SK-N-MC (cell line): Measurements from ENCODE around the gene GRIK4.

Source experiments
- DNase-seq: peaks from one replicate; pipeline ENCODE4 v3.0.0-alpha.2; 2011; ENCODE audit warnings: low read depth, low spot score
- H3K27ac ChIP-seq: fragments of 200-600 bp; sonication (generic); 2 replicates; pipeline ENCODE4 v1.5.1; 2016; ENCODE audit warnings: mixed run types
- H3K36me3 ChIP-seq: fragments of 200-600 bp; sonication (generic); 2 replicates; pipeline ENCODE4 v1.6.1; 2017; ENCODE audit warnings: antibody characterized with exemption, low read length, mixed read lengths; ENCODE audit not compliant: insufficient read depth
- H3K4me3 ChIP-seq: fragments of 200-600 bp; sonication (generic); 2 replicates; pipeline ENCODE4 v1.5.1; 2016
- H3K9ac ChIP-seq: fragments of 200-600 bp; sonication (generic); 2 replicates; pipeline ENCODE4 v1.8.0; 2017; ENCODE audit warnings: mixed run types, mixed read lengths; ENCODE audit not compliant: insufficient read length
- H3K9me3 ChIP-seq: fragments of 200-600 bp; sonication (generic); 2 replicates; pipeline ENCODE4 v1.6.1; 2017; ENCODE audit warnings: low read depth, mild to moderate bottlenecking, antibody characterized with exemption, low read length, moderate library complexity, mixed read lengths
- EZH2 ChIP-seq: fragments of 200-600 bp; sonication (generic); IDR thresholded peaks from one replicate; pipeline ENCODE4 v1.6.1; 2017; ENCODE audit warnings: antibody characterized with exemption
- FOXP2 ChIP-seq: optimal IDR thresholded peaks from 2 replicates; pipeline ENCODE3; 2011; ENCODE audit warnings: mild to moderate bottlenecking, moderate library complexity; ENCODE audit not compliant: insufficient read depth; ENCODE audit errors: extremely low read length, control extremely low read depth
- POLR2AphosphoS5 ChIP-seq: IDR thresholded peaks from 2 replicates; pipeline ENCODE4 v1.6.1; 2012; ENCODE audit warnings: mild to moderate bottlenecking, low read depth, low read length, borderline replicate concordance

The GRIK4 gene

GRCh38 chr11:120894202-120894985 is 382.8 kb downstream of the GRIK4 start:
- DNase-seq = no peak
- H3K36me3 ChIP-seq = no peaks in the 10 kb centered on the region
- H3K4me3 ChIP-seq = no peak overlapping the region
- TF ChIP-seq FOXP2 (no peak), EZH2 (no peak), POLR2AphosphoS5 (no peak)
- no peak overlapping the region for H3K27ac ChIP-seq
- no peak overlapping the region for H3K9ac ChIP-seq
- no peaks in the 10 kb centered on the region for H3K9me3 ChIP-seq

GRCh38 chr11:120896687-120897086 is 385.1 kb downstream of the GRIK4 start:
- no peaks in the 10 kb centered on the region for H3K9me3 ChIP-seq
- no peaks in the 10 kb centered on the region for H3K36me3 ChIP-seq
- no peak for TF ChIP-seq POLR2AphosphoS5
- no peak for TF ChIP-seq EZH2
- TF ChIP-seq FOXP2 = no peak
- no peak for DNase-seq
- no peak overlapping the region for H3K4me3 ChIP-seq
- no peak overlapping the region for H3K9ac ChIP-seq
- no peak overlapping the region for H3K27ac ChIP-seq

GRCh38 chr11:120898568-120898967 is 387.0 kb downstream of the GRIK4 start:
- H3K36me3 ChIP-seq = no peaks in the 10 kb centered on the region
- no peak for TF ChIP-seq EZH2
- TF ChIP-seq FOXP2 = no peak
- TF ChIP-seq POLR2AphosphoS5 = no peak

GRCh38 chr11:120899720-120900119 is 388.2 kb downstream of the GRIK4 start:
- no peaks in the 10 kb centered on the region for H3K36me3 ChIP-seq
- DNase-seq = no peak
- H3K9ac ChIP-seq = no peak overlapping the region
- H3K9me3 ChIP-seq = no peaks in the 10 kb centered on the region
- no peak overlapping the region for H3K4me3 ChIP-seq
- TF ChIP-seq POLR2AphosphoS5 (no peak), EZH2 (no peak), FOXP2 (no peak)
- H3K27ac ChIP-seq = no peak overlapping the region

More at GRCh38 chr11:120898568-120898967, 387.0 kb downstream of the GRIK4 start:
- H3K4me3 ChIP-seq = no peak overlapping the region
- no peak overlapping the region for H3K27ac ChIP-seq
- no peak overlapping the region for H3K9ac ChIP-seq
- no peaks in the 10 kb centered on the region for H3K9me3 ChIP-seq
- no peak for DNase-seq

- no peak overlapping the region for H3K4me3 ChIP-seq
- H3K9ac ChIP-seq = no peak overlapping the region
- H3K36me3 ChIP-seq = no peaks in the 10 kb centered on the region
- no peak for TF ChIP-seq FOXP2
- no peak for DNase-seq
- H3K27ac ChIP-seq = no peak overlapping the region
- no peaks in the 10 kb centered on the region for H3K9me3 ChIP-seq
Observed at GRCh38 chr11:120900643-120901042, 389.1 kb downstream of the GRIK4 start.

- Histone ChIP-seq H3K9ac (no peak overlapping the region), H3K9me3 (no peaks in the 10 kb centered on the region), H3K4me3 (no peak overlapping the region), H3K36me3 (no peaks in the 10 kb centered on the region), H3K27ac (no peak overlapping the region)
- TF ChIP-seq POLR2AphosphoS5 (no peak), FOXP2 (no peak), EZH2 (no peak)
- no peak for DNase-seq
Observed at GRCh38 chr11:120903686-120904085, 392.1 kb downstream of the GRIK4 start.

GRCh38 chr11:120904116-120904515 is 392.6 kb downstream of the GRIK4 start:
- H3K9ac ChIP-seq = no peak overlapping the region
- H3K36me3 ChIP-seq = no peaks in the 10 kb centered on the region
- H3K4me3 ChIP-seq = no peak overlapping the region
- no peaks in the 10 kb centered on the region for H3K9me3 ChIP-seq
- no peak for TF ChIP-seq POLR2AphosphoS5
- no peak for DNase-seq
- no peak overlapping the region for H3K27ac ChIP-seq

GRCh38 chr11:120906766-120907165 is 395.2 kb downstream of the GRIK4 start:
- H3K9me3 ChIP-seq = no peaks in the 10 kb centered on the region
- no peaks in the 10 kb centered on the region for H3K36me3 ChIP-seq
- TF ChIP-seq POLR2AphosphoS5 (no peak), FOXP2 (no peak), EZH2 (no peak)
- DNase-seq = no peak
- H3K4me3 ChIP-seq = no peak overlapping the region
- no peak overlapping the region for H3K9ac ChIP-seq
- H3K27ac ChIP-seq = no peak overlapping the region

GRCh38 chr11:120907971-120908370 is 396.4 kb downstream of the GRIK4 start:
- H3K9ac ChIP-seq = no peak overlapping the region
- H3K4me3 ChIP-seq = no peak overlapping the region
- DNase-seq = no peak
- TF ChIP-seq FOXP2 (no peak), EZH2 (no peak), POLR2AphosphoS5 (no peak)
- H3K9me3 ChIP-seq = no peaks in the 10 kb centered on the region
- no peaks in the 10 kb centered on the region for H3K36me3 ChIP-seq
- no peak overlapping the region for H3K27ac ChIP-seq
